MM.1S (cell line): Measurements from ENCODE around the gene PDIK1L.

Experiments
- CTCF ChIP-seq: fragments of 300-600 bp; sonication (generic); IDR thresholded peaks from 2 replicates; pipeline ENCODE4 v1.5.1; 2016; ENCODE audit warnings: antibody characterized with exemption, low read length, mixed read lengths
- EZH2 ChIP-seq: fragments of 300-600 bp; sonication (generic); optimal IDR thresholded peaks from 2 replicates; pipeline ENCODE3; 2017; ENCODE audit warnings: low read depth, mild to moderate bottlenecking, antibody characterized with exemption, low read length, mixed read lengths
- EZH2phosphoT487 ChIP-seq: fragments of 300-600 bp; sonication (generic); IDR thresholded peaks from 2 replicates; pipeline ENCODE4 v1.6.1; 2018; ENCODE audit warnings: antibody characterized with exemption, low read length

- TF ChIP-seq CTCF (no peak), EZH2 (no peak), EZH2phosphoT487 (no peak)
These were observed 48.1 kb downstream of the PDIK1L start for GRCh38 chr1:26159743-26160039.
